ENCODE measurements around the gene OR5AU1. TPM values are rescaled to one million over a fixed set of nuclear protein-coding genes. Genes with fewer than 3 reads are reported as not detected.
A peak's percentile ranks its signal among the peaks of the same experiment; 100 is the strongest.

The OR5AU1 gene
- total RNA-seq, 1 donor = not detected

GRCh38 chr14:21108791-21109190 is 47.1 kb downstream of the OR5AU1 start:
- TF ChIP-seq, protein P1, sequence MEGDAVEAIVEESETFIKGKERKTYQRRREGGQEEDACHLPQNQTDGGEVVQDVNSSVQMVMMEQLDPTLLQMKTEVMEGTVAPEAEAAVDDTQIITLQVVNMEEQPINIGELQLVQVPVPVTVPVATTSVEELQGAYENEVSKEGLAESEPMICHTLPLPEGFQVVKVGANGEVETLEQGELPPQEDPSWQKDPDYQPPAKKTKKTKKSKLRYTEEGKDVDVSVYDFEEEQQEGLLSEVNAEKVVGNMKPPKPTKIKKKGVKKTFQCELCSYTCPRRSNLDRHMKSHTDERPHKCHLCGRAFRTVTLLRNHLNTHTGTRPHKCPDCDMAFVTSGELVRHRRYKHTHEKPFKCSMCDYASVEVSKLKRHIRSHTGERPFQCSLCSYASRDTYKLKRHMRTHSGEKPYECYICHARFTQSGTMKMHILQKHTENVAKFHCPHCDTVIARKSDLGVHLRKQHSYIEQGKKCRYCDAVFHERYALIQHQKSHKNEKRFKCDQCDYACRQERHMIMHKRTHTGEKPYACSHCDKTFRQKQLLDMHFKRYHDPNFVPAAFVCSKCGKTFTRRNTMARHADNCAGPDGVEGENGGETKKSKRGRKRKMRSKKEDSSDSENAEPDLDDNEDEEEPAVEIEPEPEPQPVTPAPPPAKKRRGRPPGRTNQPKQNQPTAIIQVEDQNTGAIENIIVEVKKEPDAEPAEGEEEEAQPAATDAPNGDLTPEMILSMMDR (IDR thresholded peaks at IDR 0.05; ENCODE audit: insufficient read depth, low read length) = no peak
- no peak for DNase-seq (ENCODE audit: low read depth)
- no peak overlapping the region for H3K4me3 ChIP-seq (ENCODE audit: low read depth, low read length)

DNA sequence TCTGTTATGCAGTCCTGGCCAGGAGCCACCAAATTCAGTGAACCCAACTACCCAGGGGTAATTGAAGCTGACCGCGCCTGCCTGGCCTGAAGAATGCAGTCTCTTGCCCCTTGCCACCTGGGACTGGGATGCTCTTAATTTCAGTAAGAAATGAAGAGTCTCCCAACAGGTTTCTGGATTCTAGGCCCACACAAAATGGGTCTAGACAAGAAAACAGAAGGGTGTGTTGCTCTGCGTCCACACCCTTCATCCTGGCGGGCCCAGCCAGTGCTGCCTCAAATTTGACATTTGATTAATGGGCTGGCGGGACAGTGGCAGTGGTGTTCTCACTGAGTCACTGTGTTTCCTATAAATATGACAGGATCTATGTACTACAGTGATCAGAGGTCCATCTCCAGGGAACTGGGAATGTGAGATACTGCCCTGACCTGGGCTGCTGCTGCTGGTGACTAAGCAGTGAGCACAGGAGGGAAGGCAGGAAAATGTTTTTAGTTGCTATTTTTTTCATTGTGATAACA is 48.5 kb downstream of the OR5AU1 start:
- TF ChIP-seq, protein P1 (IDR thresholded peaks at IDR 0.05; ENCODE audit: insufficient read depth, low read length) = no peak
- DNase-seq (ENCODE audit: low read depth) = peak; percentile 48
- no peak overlapping the region for H3K4me3 ChIP-seq (ENCODE audit: low read depth, low read length)

DNA sequence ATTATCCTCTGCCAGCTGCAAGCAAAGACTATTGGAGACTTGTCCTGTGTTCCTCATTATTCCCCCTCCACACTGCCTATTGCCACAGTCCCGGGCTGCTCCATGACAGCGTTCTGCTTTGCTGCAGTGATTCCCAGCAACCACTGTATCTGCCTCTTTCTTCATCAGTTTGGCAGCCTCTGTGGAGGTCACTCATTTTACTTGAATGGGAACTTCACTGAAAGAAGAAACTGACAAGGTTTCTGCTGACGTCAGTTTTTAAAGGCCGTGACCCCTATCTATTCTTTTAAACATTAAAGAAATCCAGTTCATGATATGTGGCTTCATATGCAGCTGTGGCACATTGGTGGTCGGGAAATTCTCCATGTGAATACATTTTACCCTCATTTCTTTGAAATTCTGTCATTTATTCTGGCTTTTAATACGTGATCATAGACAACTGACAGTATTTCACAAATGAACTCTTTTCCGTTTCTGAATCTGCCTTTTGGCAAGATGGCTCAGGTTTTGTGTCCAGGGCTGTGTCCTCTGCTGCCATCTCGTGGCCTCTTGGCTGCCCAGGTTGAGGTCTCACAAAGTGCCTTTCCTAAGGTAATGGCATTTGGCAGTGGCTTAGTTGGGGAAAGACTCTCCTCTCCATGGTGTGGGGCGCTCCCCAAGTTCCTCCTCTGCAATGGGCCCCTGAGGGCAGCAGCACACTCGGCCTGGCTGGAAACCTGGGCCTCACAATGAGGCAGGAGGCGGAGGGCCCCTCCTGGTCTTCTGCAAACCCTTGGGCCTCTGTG is 49.2 kb downstream of the OR5AU1 start:
- peak; percentile 77 for DNase-seq (ENCODE audit: low read depth)
- H3K4me3 ChIP-seq (ENCODE audit: low read depth, low read length) = no peak overlapping the region
- TF ChIP-seq, protein P1 (IDR thresholded peaks at IDR 0.05; ENCODE audit: insufficient read depth, low read length) = peak; percentile 95

DNA sequence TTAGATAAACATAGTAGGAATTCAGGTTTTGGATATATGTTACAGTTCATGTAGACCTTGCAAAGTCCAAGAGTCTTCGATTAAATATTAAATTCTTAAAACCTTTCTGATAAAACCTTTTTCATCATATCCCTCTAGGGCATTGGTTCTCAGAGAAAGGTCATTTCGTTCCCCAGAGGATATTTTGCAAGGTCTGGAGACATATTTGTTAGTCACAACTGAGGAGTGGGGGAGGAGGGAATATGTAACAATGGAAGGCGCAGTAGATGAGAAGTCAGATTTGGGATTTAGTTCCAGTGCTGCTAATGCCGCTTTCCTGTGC is 49.7 kb downstream of the OR5AU1 start:
- peak; percentile 49 for DNase-seq (ENCODE audit: low read depth)
- no peak overlapping the region for H3K4me3 ChIP-seq (ENCODE audit: low read depth, low read length)
- TF ChIP-seq, protein P1 (IDR thresholded peaks at IDR 0.05; ENCODE audit: insufficient read depth, low read length) = no peak

GRCh38 chr14:21105095-21105494 is 50.8 kb downstream of the OR5AU1 start:
- no peak overlapping the region for H3K4me3 ChIP-seq (ENCODE audit: low read depth, low read length)
- DNase-seq (ENCODE audit: low read depth) = no peak
- TF ChIP-seq, protein P1 (IDR thresholded peaks at IDR 0.05; ENCODE audit: insufficient read depth, low read length) = no peak

Small RNA genes within 50 kb of the gene (small RNA-seq; reads per million reads assigned to genes)
- not detected for gene RNU6-252P

Other genes starting within 250 kb of the OR5AU1 start
- gene RNASE2, start 200.6 kb downstream of the OR5AU1 start, total RNA-seq (ENCODE audit: low replicate concordance) = not detected in 2 replicates
- 17.3 and 44.2 TPM in 2 replicates for gene METTL17, start 166.1 kb downstream of the OR5AU1 start, total RNA-seq (ENCODE audit: low replicate concordance)
- 0.18 TPM in 1 of 2 replicates, not detected in the other for gene SLC39A2, start 156.8 kb downstream of the OR5AU1 start, total RNA-seq (ENCODE audit: low replicate concordance)
- 1.8 and 10.5 TPM in 2 replicates for gene NDRG2, start 131.0 kb downstream of the OR5AU1 start, total RNA-seq (ENCODE audit: low replicate concordance)
- not detected in 2 replicates for gene TPPP2, start 125.8 kb downstream of the OR5AU1 start, total RNA-seq (ENCODE audit: low replicate concordance)
- not detected in 2 replicates for gene RNASE13, start 121.3 kb downstream of the OR5AU1 start, total RNA-seq (ENCODE audit: low replicate concordance)
- not detected in 2 replicates for gene RNASE7, start 113.7 kb downstream of the OR5AU1 start, total RNA-seq (ENCODE audit: low replicate concordance)
- not detected in 2 replicates for gene RNASE8, start 98.2 kb downstream of the OR5AU1 start, total RNA-seq (ENCODE audit: low replicate concordance)
- gene ARHGEF40, start 85.8 kb downstream of the OR5AU1 start, total RNA-seq (ENCODE audit: low replicate concordance) = 47.4 and 71.9 TPM in 2 replicates
- 5.9 and 22.4 TPM in 2 replicates for gene ZNF219, start 57.4 kb downstream of the OR5AU1 start, total RNA-seq (ENCODE audit: low replicate concordance)
- 0.27 TPM in 1 of 2 replicates, not detected in the other for gene TMEM253, start 55.0 kb downstream of the OR5AU1 start, total RNA-seq (ENCODE audit: low replicate concordance)
- gene HNRNPC, start 113.4 kb upstream of the OR5AU1 start, total RNA-seq (ENCODE audit: low replicate concordance) = 458 and 913 TPM in 2 replicates
- gene RPGRIP1, start 124.0 kb upstream of the OR5AU1 start, total RNA-seq (ENCODE audit: low replicate concordance) = not detected in 2 replicates
- 81.3 and 107 TPM in 2 replicates for gene SUPT16H, start 228.0 kb upstream of the OR5AU1 start, total RNA-seq (ENCODE audit: low replicate concordance)

Measured in fibroblast of the aortic adventitia (primary cell).